HL-60/S4 (cell line): Measurements from ENCODE around the gene HOXA1.

Source experiments
- in situ Hi-C: fragments of 300-500 bp; cut with MboI; formaldehyde crosslinking; loops from 2 replicates; pipeline ENCODE4 v1.14.3; 2022; ENCODE audit warnings: low sequenced_read_pairs

Gene HOXA1

GRCh38 chr7:27106181-27106900, 10.5 kb upstream of the HOXA1 start:
- in situ Hi-C loops, result no loop called here

DNA sequence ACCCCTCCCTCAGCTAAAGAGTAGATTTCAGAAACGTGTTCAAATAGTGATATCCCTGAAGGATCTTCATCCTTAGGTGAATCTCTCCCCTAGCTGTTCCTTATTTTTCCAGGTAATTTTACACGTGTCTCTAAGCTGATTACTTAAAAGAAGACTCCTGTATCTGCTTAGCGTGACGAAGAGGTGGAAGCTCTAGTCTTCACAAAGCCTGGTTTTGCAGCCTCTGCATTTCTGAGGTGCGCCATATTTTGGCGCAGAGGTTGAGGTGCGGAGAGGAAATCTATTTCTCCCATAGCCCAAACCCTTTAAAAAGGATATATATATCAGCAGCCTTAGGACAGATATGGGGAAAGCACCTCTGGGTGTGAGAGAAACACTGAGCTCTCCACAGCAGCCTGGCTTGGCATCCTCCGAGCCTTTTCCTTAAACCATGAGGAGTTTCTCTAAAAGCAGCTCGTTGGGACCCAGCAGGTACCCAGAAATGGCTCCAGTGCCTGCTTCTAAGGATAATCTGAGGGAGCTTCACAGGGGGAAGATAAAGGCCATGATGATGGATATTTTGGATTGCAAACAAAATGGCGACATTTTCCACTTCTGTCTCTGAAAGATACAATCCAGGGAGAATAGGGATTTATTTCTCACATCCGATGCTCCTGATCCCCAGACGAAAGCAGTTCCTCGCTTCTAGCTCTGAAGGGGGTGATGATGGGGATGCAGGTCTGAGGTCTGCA, 9.7 kb upstream of the HOXA1 start:
- in situ Hi-C loops, result no loop called here

DNA sequence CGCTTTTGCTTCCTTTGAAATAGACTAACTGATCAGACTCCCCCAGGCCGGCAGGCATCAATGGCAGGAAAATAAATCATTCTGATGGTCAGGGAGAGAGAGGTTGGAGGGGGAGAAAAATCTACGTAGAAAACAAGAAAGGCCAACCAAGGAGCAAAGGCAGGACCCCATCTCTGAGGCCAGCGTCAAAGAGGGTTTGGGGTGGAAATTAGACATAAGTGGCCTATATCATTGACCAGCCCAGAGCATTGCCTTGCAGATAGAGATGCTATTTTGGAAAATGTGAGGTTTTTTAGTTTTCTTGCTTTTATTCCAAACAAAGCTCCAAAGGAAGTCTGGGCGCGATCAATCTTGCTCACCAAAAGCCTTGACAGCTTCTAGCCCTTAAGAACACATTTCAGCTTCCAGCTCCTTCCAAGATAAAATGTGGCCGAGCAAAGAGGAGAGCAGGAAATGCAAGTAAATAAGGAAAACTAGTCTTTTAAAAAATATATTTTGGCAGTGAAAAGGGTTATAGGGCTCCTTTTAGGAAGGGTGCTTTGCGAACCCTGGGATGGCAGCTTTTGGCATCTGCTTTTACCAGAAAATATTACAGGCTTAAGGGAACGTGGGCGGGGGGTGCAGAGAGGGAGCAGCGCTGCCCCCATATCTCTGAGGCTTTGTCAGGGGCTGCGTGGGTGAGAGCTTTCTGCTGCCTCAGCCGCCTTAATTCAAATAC, 8.7 kb upstream of the HOXA1 start:
- in situ Hi-C loops, result no loop called here

DNA sequence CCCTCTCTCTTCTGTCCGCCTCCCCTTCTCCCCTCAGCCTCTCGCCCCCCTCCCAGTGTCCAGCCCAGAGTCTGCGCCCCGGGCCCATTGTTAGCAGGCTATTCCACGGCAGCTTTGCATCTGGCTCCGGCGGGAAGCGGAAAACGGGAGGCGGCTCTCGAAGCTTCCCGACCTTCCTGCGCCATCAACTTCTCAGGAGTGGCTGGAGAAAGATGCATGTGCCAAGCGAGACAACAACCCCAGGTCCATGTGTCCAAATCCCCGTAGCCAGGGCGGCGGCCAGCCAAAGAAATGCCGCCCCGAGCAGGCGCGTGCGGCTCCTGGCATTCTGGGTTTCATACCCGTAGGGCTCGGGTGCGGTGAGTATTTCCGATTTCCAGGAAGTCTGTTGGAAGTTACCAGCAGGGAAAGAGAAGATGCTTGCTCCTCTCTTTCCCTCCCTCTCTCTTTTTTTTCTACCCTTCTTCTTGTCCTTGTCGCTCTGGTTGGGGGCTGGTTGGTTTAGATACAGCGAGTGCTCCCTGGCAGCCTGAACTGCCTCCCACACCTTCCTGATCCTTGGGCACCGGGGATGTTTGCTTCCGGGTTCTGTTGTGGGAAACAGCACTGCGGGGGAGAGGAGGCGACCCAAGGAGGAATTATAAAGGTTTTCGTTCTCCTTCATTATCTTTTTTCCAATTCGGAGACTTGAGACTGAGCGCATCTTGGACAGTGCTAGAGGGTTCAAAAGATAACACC, 7.9 kb upstream of the HOXA1 start:
- in situ Hi-C loops, result no loop called here

GRCh38 chr7:27102581-27103442, 7.0 kb upstream of the HOXA1 start, which contains the start of gene HOXA2:
Gene HOXA2 (minus strand): TSS chr7:27102683. CDS start chr7:27102500, 183 bp downstream.
- in situ Hi-C loops, result no loop called here

GRCh38 chr7:27101957-27102580, 6.3 kb upstream of the HOXA1 start:
- in situ Hi-C loops, result no loop called here

DNA sequence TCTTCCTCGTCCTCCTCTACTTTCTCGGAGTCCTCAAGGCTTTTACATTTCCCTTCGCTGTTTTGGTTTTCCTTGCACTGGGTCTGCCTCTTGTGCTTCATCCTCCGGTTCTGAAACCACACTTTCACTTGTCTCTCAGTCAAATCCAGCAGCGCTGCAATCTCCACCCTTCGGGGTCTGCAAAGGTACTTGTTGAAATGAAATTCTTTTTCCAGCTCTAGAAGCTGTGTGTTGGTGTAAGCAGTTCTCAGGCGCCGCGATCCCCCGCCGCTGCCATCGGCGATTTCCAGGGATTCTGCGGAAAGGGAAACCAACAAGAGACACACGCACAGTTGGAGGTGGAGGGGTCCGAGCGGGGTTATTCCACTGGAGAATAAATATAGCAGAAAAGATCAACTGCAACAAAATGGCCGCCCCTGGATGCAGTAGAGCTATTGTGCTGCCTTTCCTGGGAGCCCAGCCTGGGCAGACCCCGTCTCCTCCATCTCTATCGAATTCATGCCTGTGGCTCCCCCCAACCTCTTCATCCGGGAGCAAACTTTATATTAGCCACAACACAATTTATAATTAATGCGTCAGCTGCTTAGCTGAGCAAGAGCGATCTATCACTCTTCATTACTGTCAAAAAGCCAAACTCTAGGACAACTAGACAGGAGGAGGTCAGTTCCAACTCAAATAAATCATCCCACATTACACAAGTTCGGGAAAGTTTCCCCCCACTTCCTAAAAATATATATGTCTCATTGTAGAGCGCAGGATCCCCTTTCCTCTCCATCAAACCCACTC, 5.6 kb upstream of the HOXA1 start:
- in situ Hi-C loops, result no loop called here

- in situ Hi-C loops, result no loop called here
These were observed 4.9 kb upstream of the HOXA1 start for GRCh38 chr7:27100694-27101170.

GRCh38 chr7:27099453-27100370, 3.9 kb upstream of the HOXA1 start:
- in situ Hi-C loops, result no loop called here

GRCh38 chr7:27098578-27099451, 3.0 kb upstream of the HOXA1 start:
- in situ Hi-C loops, result no loop called here

DNA sequence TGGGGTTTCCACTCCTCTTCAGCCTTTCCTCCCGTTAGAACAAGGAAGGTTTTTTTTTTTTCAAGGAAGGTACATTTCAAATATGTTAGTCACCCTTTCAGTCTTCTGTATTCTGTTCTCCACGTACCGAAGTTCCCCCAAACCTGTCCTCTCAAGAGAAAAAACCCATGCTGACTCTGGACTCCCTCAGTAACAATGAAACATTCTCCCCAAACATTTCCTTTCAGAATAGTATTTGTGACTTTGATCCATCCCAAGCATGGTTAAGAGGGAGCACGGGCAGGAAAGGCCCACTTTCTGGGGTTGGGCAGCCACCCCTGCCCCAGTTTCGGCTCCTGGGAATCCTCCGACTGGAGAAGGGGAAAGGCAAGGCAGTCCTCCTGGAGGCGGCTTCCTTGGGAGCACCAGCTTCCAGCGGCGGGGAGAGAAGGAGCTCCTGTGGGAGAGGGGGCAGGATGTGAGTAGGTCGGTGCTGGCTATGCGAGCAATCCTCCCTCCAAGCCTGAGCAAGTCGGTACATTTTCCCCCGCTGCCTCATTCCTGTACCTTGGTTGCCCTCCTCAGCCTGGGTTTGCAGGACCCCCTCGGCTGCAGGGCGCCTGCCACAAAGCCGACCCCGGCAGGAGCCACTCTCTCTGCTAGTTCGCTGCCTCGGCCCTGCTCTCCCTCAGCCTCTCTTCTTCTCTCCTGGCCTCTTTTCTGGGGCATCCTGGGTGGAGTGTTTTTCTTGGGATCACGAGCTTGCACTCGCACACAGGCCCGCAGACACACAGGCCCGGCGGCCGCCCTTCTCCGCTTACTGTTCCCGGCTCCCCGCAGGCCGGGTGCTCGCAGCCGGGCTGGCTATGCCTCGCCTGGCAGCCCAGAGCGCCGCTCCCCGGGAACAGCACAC, 2.1 kb upstream of the HOXA1 start:
- in situ Hi-C loops, result no loop called here

DNA sequence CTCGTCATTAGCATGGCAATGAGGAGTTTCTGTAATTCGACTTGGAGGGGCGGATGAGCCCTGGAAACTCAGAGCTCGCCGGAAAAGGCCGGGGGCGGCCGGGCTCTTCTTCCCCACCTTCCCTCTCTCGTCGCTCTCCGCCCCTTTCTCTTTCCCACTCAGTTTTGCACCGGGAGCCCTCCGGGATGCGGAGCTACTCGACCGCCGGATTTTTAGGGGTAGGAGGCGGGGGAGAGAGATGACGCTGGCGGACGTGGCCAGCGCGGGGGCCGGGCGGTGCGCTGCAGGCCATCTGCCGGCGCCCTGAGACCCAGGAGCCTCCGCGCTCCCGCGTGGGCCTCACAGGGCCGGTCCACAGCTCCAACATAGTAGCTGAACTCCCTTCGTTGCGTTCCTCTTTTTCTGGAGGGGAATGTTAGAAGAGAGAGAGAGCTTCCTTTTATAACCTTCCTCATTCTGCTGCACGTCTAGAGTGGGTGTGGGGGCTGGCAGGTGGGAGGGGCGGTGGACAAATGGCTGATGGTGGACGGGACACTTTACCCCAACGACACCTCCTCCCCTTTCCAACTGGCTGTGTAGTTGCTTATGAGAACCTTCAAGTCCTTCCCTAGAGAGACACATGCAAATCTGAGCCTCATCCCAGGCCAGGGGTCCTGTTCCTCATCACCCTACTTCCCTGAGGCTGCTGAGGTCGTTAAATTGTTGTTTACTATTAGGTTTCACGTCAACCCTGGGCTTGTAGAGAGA, 1.1 kb upstream of the HOXA1 start:
- in situ Hi-C loops, result no loop called here

GRCh38 chr7:27095050-27095896, 527 bp downstream of the HOXA1 start:
- in situ Hi-C loops, result no loop called here
